ENCODE measurements around the gene FAM124A. TPM values are rescaled to one million over a fixed set of nuclear protein-coding genes. Genes with fewer than 3 reads are reported as not detected.

Gene FAM124A
- total RNA-seq, 1 experiment from 2014 or later = 0.12 TPM

- Mint-ChIP-seq H3K4me1 (ENCODE audit: insufficient read depth, unreplicated experiment) (no peaks in the 10 kb centered on the region), H3K9me3 (ENCODE audit: unreplicated experiment) (no peaks in the 10 kb centered on the region), H3K27me3 (ENCODE audit: insufficient read depth, unreplicated experiment) (no peaks in the 10 kb centered on the region), H3K36me3 (ENCODE audit: insufficient read depth, unreplicated experiment) (no peaks in the 10 kb centered on the region), H3K4me3 (ENCODE audit: unreplicated experiment) (no peak overlapping the region), H3K27ac (ENCODE audit: low read depth, unreplicated experiment) (no peak overlapping the region)
- DNase-seq (ENCODE audit: unreplicated experiment) = no peak
- TF ChIP-seq CTCF (IDR thresholded peaks at IDR 0.05; ENCODE audit: unreplicated experiment) = no peak
- ChIA-PET CTCF (interaction anchor here (0.6 to 3.2 kb wide), 3 partner anchors 21 to 561 kb away, joined by 3 to 20 read pairs (median 3); no protein-coding TSS in a partner anchor), POLR2A (no interaction called here)
- BruUV-seq (replicated peaks) = no TSS peak
- intact Hi-C loops (cut with micrococcal nuclease) = no loop called here
Observed at GRCh38 chr13:51266642-51267041, 44.4 kb downstream of the FAM124A start.

- H3K9me3 Mint-ChIP-seq (ENCODE audit: unreplicated experiment) = no peaks in the 10 kb centered on the region
- no peak for DNase-seq (ENCODE audit: unreplicated experiment)
- no peak for TF ChIP-seq CTCF (IDR thresholded peaks at IDR 0.05; ENCODE audit: unreplicated experiment)
- intact Hi-C loops (cut with micrococcal nuclease) = no loop called here
- no TSS peak for BruUV-seq (replicated peaks)
- H3K27ac Mint-ChIP-seq (ENCODE audit: low read depth, unreplicated experiment) = no peak overlapping the region
- POLR2A ChIA-PET = no interaction called here
- H3K4me1 Mint-ChIP-seq (ENCODE audit: insufficient read depth, unreplicated experiment) = no peaks in the 10 kb centered on the region
- H3K36me3 Mint-ChIP-seq (ENCODE audit: insufficient read depth, unreplicated experiment) = no peaks in the 10 kb centered on the region
- no peaks in the 10 kb centered on the region for H3K27me3 Mint-ChIP-seq (ENCODE audit: insufficient read depth, unreplicated experiment)
- CTCF ChIA-PET = interaction anchor here (0.6 to 3.2 kb wide), 5 partner anchors 15 to 142 kb away, joined by 3 to 20 read pairs (median 3); no protein-coding TSS in a partner anchor
- H3K4me3 Mint-ChIP-seq (ENCODE audit: unreplicated experiment) = no peak overlapping the region
Observed at GRCh38 chr13:51267622-51268021, 45.4 kb downstream of the FAM124A start.

GRCh38 chr13:51269039-51269438 is 46.8 kb downstream of the FAM124A start:
- intact Hi-C loops (cut with micrococcal nuclease) = no loop called here
- H3K9me3 Mint-ChIP-seq (ENCODE audit: unreplicated experiment) = no peaks in the 10 kb centered on the region
- TF ChIP-seq CTCF (IDR thresholded peaks at IDR 0.05; ENCODE audit: unreplicated experiment) = no peak
- ChIA-PET CTCF (interaction anchor here (1.9 kb wide), 1 partner anchor 120 kb away, joined by 6 read pairs; no protein-coding TSS in a partner anchor), POLR2A (interaction anchor here (0.9 kb wide), 1 partner anchor 9 kb away, joined by 3 read pairs; no protein-coding TSS in a partner anchor)
- H3K4me1 Mint-ChIP-seq (ENCODE audit: insufficient read depth, unreplicated experiment) = no peaks in the 10 kb centered on the region
- DNase-seq (ENCODE audit: unreplicated experiment) = no peak
- H3K4me3 Mint-ChIP-seq (ENCODE audit: unreplicated experiment) = no peak overlapping the region
- H3K36me3 Mint-ChIP-seq (ENCODE audit: insufficient read depth, unreplicated experiment) = no peaks in the 10 kb centered on the region
- no TSS peak for BruUV-seq (replicated peaks)
- no peaks in the 10 kb centered on the region for H3K27me3 Mint-ChIP-seq (ENCODE audit: insufficient read depth, unreplicated experiment)
- no peak overlapping the region for H3K27ac Mint-ChIP-seq (ENCODE audit: low read depth, unreplicated experiment)

- no peaks in the 10 kb centered on the region for H3K4me1 Mint-ChIP-seq (ENCODE audit: insufficient read depth, unreplicated experiment)
- no TSS peak for BruUV-seq (replicated peaks)
- CTCF ChIA-PET = interaction anchor here (0.6 to 2.0 kb wide), 2 partner anchors 16 to 175 kb away, joined by 4 to 16 read pairs; no protein-coding TSS in a partner anchor
- DNase-seq (ENCODE audit: unreplicated experiment) = no peak
- H3K27me3 Mint-ChIP-seq (ENCODE audit: insufficient read depth, unreplicated experiment) = no peaks in the 10 kb centered on the region
- POLR2A ChIA-PET = interaction anchor here (0.7 kb wide), 1 partner anchor 611 kb away, joined by 3 read pairs; no protein-coding TSS in a partner anchor
- H3K4me3 Mint-ChIP-seq (ENCODE audit: unreplicated experiment) = no peak overlapping the region
- no peaks in the 10 kb centered on the region for H3K36me3 Mint-ChIP-seq (ENCODE audit: insufficient read depth, unreplicated experiment)
- H3K9me3 Mint-ChIP-seq (ENCODE audit: unreplicated experiment) = no peaks in the 10 kb centered on the region
- intact Hi-C loops (cut with micrococcal nuclease) = no loop called here
- H3K27ac Mint-ChIP-seq (ENCODE audit: low read depth, unreplicated experiment) = no peak overlapping the region
- no peak for TF ChIP-seq CTCF (IDR thresholded peaks at IDR 0.05; ENCODE audit: unreplicated experiment)
Observed at GRCh38 chr13:51270623-51271415, 48.6 kb downstream of the FAM124A start.
